GM21786 (cell line): ENCODE measurements around the gene BEND3.
"Not testable (repeated sequence)": the region's sequence is repeated elsewhere in the genome, so short reads cannot be mapped to it uniquely, and the experiment has no call there.

Experiments used
- ATAC-seq: cut with Tn5 transposase; IDR thresholded peaks from one replicate; pipeline ENCODE4 v1.9.1; 2021; ENCODE audit not compliant: unreplicated experiment

BEND3 gene

DNA sequence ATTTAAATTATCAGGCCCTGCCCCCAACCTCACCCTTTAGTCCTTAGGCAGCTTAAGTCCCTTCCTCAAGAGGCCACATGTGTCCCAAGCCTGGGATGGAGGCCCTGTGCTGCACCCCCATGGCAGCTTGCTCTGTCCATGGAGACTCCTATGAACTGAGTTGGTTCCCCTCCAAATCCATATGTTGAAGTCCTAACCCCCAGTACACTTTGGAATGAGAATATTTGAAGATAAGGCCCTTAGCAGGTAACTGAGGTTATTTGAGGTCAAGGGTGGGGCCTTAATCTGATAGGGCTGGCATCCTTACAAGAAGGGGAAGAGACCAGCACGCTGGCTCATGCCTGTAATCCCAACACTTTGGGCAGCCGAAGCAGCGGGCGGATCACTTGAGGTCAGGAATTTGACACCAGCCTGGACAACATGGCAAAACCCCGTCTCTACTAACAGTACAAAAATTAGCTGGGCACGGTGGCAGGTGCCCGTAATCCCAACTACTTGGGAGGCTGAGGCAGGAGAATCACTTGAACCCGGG lies 6.7 kb upstream of the BEND3 start:
- ATAC-seq = no peak

- no peak for ATAC-seq
These were observed 6.0 kb upstream of the BEND3 start for GRCh38 chr6:107121266-107121665.

- ATAC-seq = no peak
These were observed 5.1 kb upstream of the BEND3 start for GRCh38 chr6:107120404-107120803.

GRCh38 chr6:107118976-107119375 lies 3.7 kb upstream of the BEND3 start:
- no peak for ATAC-seq

DNA sequence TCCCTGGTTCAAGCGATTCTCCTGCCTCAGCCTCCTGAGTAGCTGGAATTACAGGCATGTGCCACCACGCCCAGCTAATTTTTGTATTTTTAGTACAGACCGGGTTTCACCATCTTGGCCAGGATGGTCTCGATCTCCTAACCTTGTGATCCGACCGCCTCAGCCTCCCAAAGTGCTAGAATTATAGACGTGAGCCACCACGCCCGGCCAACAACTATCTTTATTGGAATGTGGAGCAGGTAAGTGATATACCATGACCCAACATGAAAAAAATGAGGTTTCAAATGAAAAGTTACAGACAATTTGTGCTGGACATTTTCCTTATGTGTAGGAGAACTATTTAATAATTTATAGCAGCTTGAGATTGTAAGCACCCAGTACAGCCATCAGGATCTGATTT lies 3.2 kb upstream of the BEND3 start:
- not testable (repeated sequence) for ATAC-seq

- ATAC-seq = no peak
These were observed 1.6 kb upstream of the BEND3 start for GRCh38 chr6:107116931-107117330.

- peak; percentile 30 for ATAC-seq
These were observed 1.1 kb upstream of the BEND3 start for GRCh38 chr6:107116328-107116892.

DNA sequence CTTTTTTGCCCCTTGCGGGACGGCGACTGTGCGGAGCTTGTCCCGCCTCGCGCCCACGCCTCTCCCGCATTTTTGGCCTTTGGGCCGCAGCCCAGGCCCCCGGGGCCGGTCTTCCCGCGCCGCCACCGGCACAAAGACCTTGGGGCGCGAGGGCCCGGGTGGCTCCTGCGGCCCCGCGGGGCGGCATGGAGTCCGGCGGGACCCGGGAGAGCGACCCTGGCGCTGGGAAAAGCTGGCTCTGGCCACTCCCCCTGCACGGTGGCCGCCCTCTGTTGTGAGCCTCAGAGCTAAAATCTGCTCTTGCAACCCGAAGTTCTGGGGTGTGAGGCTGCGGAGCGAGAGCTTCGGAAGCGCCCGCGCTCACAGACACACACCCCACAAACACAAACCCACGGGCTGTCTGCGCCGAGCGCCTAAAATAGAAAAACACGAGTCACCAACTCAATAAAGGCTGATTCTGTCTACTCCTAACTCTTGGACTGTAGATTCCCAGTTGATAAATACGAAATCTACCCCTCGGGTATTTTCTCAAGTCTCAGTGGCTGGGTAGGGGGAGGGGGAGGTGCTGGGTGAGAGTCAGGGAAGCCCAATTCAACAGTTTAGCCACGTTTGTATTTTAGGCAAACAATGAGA lies 496 bp upstream of the BEND3 start:
- peak; percentile 28 for ATAC-seq

- peak; percentile 49 for ATAC-seq
These were observed 946 bp downstream of the BEND3 start for GRCh38 chr6:107114213-107114925.

DNA sequence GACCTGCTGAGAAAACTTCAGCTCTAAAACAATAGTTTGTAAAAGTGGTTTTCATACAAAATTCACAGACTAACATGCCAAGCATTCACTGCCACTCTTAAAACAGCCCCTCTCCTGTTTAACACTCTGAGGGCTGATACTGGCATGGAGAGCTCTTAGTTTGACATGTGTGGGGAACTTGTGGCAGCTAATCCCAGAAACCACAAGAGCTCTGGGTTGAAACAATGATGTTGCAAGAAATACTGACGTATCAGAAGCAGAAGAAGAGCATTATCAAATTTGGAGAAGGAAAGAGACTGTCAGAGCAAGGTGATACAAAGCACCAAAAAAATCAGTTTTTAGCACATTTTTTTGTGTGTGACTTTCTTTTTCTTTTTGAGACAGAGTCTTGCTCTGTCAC lies 5.1 kb downstream of the BEND3 start:
- no peak for ATAC-seq

GRCh38 chr6:107108201-107108890 lies 7.0 kb downstream of the BEND3 start:
- ATAC-seq = no peak

- no peak for ATAC-seq
These were observed 7.5 kb downstream of the BEND3 start for GRCh38 chr6:107107791-107108190.

GRCh38 chr6:107106165-107106564 lies 9.2 kb downstream of the BEND3 start:
- no peak for ATAC-seq

DNA sequence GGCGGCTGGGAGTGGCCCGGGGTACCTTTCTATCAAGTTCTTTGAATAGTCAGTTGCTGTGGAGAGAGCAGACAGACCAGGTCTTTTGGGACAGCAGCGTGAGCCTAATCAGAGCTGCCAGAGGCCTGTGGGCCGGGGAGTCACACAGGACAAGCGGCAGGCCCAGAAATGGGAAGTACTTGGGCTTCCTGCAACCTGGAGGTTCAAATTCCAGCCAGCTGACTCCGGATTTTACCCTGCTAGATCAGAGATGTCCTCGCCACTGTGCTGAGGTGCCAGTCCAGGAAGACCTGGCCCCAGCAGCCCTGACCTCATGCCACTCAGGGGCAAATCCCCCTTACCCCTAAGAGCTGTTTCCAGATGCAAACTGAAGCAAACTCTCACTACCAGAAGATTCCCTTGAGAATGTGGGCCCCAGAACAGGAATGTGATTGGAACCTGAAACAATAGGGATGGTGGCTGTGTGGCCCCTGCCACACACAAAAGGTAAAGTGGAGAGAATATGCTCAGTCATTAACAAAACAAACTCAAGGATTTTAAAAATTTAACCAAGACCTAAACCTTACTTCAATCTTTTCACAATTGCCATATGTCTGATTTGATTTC lies 9.7 kb downstream of the BEND3 start:
- no peak for ATAC-seq

GRCh38 chr6:107103082-107103481 lies 12.2 kb downstream of the BEND3 start:
- ATAC-seq = no peak

GRCh38 chr6:107102414-107102805 lies 12.9 kb downstream of the BEND3 start:
- no peak for ATAC-seq

DNA sequence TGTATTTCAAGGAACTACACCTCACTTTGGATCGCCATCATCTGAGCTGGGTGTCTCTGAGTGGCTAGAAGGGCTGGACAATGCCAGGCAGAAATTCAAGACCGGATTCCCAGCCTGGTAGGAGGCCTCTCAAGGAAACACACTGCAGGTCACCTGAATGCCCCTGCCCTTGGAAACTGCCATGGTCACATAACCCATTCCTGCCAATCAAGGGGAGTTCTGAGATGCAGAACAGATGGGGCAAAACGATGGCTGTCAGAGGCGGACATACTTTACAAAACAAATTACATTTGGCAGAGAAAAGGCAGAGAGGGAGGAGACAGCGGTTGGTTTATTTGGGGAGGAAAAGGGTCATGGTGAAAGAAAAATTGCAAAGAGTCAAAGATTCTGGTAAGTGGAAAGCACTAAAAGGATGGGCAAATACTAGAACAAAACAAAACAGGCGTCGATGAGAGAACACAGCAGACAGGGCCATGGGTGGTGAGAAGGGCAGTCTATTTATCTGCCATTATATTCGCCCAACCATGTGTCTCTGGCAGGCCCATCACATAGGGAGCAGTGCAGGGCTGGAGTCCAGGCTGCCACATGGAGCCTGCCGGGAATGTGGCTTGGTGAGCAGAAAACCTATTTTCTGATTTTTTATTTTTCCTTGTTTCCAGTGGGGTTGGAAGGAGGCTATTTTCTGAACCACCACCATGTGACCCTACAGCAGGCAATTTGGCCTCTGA lies 13.5 kb downstream of the BEND3 start:
- no peak for ATAC-seq

- no peak for ATAC-seq
These were observed 14.1 kb downstream of the BEND3 start for GRCh38 chr6:107101211-107101610.

DNA sequence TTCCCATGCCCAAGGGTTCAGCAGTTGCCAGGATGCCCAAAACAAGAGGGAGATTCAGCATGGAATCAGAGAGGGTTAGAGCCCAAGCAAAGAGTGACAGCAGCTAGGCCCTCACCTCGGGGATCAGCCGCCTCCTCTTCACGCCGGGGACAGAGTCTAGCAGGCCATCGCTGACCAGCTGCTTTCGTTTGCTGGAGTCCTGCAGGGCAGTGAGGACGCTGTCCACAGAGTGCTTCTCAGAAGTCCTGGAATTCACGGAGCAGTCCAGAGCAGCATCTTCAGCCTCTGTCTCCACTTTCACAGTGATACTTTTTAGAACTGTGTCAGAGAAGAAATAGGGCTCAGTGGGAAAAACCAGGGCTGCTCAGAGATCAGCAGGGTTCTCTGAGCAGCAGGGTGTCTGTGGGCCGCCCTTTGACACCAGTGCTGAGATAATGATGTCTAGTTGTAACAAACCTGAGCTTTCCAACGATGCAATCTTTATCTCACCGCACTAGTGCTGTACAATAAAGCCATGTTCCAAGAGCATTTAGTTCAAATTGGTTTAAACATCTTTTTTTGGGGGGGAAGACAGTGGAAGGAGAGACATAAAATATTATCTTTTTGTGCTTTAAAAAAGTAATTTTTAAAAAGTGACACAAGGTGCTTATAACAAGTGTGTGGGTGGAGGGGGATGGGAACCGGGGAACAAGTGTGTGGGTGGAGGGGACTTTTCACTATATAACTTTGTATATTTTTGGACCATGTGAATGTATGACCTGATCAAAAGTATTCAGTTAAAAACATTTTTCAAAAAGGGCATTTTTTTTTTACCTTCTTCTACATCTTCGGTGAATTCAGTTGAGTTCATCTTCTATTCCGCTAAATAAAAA lies 16.6 kb downstream of the BEND3 start:
- ATAC-seq = no peak

DNA sequence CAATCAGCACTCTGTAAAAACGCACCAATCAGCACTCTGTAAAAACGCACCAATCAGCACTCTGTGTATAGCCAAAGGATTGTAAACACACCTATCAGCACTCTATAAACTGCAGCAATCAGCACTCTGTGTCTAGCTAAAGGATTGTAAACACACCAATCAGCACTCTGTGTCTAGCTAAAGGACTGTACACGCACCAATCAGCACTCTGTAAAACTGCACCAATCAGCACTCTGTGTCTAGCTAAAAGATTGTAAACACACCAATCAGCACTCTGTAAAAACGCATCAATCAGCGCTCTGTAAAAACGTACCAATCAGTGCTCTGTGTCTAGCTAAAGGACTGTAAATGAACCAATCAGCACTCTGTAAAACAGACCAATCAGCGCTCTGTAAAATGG lies 30.9 kb downstream of the BEND3 start:
- ATAC-seq = not testable (repeated sequence)
